Measurements from ENCODE around the gene MROH2A.

- TF ChIP-seq CTCF (IDR thresholded peaks at IDR 0.05; ENCODE audit: low read depth, low read length, poor library complexity, severe bottlenecking): no peak
- no peak for TF ChIP-seq EZH2phosphoT487 (IDR thresholded peaks at IDR 0.05; ENCODE audit: borderline replicate concordance, low read length)
Observed at GRCh38 chr2:233798335-233799086, 20.4 kb downstream of the MROH2A start.

Measured in DOHH2 (cell line).